ENCODE data around the gene KCNQ1.

KCNQ1 gene

GRCh38 chr11:2777871-2778629 is 333.2 kb downstream of the KCNQ1 start:
- in situ Hi-C loops (cut with HindIII; ENCODE audit: low sequenced_read_pairs): no loop called here
- H3K4me3 ChIP-seq (ENCODE audit: low read depth, low read length): no peak overlapping the region
- no peak for DNase-seq (ENCODE audit: low read depth)
- TF ChIP-seq CTCF (IDR thresholded peaks at IDR 0.05; ENCODE audit: low read depth, low read length, missing control alignments): no peak

- no peak overlapping the region for H3K4me3 ChIP-seq (ENCODE audit: low read depth, low read length)
- TF ChIP-seq CTCF (IDR thresholded peaks at IDR 0.05; ENCODE audit: low read depth, low read length, missing control alignments): no peak
- in situ Hi-C loops (cut with HindIII; ENCODE audit: low sequenced_read_pairs): no loop called here
- no peak for DNase-seq (ENCODE audit: low read depth)
These were observed 334.1 kb downstream of the KCNQ1 start for GRCh38 chr11:2778630-2779498.

GRCh38 chr11:2779499-2779980 is 334.7 kb downstream of the KCNQ1 start:
- in situ Hi-C loops (cut with HindIII; ENCODE audit: low sequenced_read_pairs): no loop called here
- TF ChIP-seq CTCF (IDR thresholded peaks at IDR 0.05; ENCODE audit: low read depth, low read length, missing control alignments): no peak
- no peak for DNase-seq (ENCODE audit: low read depth)
- H3K4me3 ChIP-seq (ENCODE audit: low read depth, low read length): no peak overlapping the region

- no peak for TF ChIP-seq CTCF (IDR thresholded peaks at IDR 0.05; ENCODE audit: low read depth, low read length, missing control alignments)
- H3K4me3 ChIP-seq (ENCODE audit: low read depth, low read length): no peak overlapping the region
- in situ Hi-C loops (cut with HindIII; ENCODE audit: low sequenced_read_pairs): loop anchor here (5.0 kb wide), 1 partner anchor 92 kb away; no protein-coding TSS in a partner anchor
- no peak for DNase-seq (ENCODE audit: low read depth)
These were observed 335.4 kb downstream of the KCNQ1 start for GRCh38 chr11:2779981-2780849.

GRCh38 chr11:2780850-2781407 is 336.1 kb downstream of the KCNQ1 start:
- TF ChIP-seq CTCF (IDR thresholded peaks at IDR 0.05; ENCODE audit: low read depth, low read length, missing control alignments): no peak
- no peak overlapping the region for H3K4me3 ChIP-seq (ENCODE audit: low read depth, low read length)
- in situ Hi-C loops (cut with HindIII; ENCODE audit: low sequenced_read_pairs): loop anchor here (5.0 kb wide), 1 partner anchor 91 kb away; no protein-coding TSS in a partner anchor
- no peak for DNase-seq (ENCODE audit: low read depth)

Measured in astrocyte of the cerebellum (primary cell).